LNCAP (cell line): ENCODE results near the gene MYO7A.

ENCODE experiments used
- CTCF ChIP-seq: fragments of 450-650 bp; IDR thresholded peaks from 2 replicates; pipeline ENCODE4 v1.5.1; 2017; ENCODE audit warnings: mild to moderate bottlenecking

Gene MYO7A

DNA sequence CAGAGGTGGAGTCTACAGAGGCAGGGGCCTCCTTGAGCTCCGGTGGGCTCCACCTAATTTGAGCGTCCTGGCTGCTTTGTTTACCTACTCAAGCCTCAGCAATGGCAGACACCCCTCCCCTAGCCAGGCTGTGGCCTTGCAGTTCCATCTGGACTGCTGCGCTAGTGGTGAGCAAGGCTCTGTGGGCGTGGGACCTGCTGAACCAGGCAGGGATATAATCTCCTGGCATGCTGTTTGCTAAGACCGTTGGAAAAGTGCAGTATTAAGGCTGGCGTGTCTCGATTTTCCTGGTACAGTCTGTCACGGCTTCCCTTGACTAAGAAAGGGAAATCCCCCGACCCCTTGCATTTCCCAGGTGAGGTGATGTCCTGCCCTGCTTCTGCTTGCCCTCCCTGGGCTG lies 95.8 kb downstream of the MYO7A start:
- TF ChIP-seq CTCF, result no peak

- TF ChIP-seq CTCF, result no peak
These were observed 103.0 kb downstream of the MYO7A start for GRCh38 chr11:77230878-77231605.

GRCh38 chr11:77231800-77232199 lies 103.8 kb downstream of the MYO7A start:
- no peak for TF ChIP-seq CTCF

DNA sequence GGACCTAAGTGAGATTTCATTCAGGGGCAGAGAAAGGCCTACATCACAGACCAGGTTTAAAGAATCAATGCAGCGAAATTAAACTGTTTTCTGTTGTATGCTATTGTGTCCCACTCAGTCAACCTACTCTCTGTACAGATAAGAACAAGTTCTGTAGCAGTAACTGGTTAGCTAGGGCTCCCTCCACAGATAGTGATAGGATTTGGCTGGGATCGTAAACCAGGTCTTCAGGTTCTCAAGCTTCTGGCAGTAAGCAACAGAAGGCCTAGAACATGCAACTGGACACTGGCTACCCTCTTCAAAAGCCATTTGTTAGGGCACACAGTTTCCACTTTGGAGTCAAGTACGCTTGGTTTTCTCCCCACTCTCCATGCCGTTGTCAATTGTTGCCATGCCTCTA lies 104.2 kb downstream of the MYO7A start:
- TF ChIP-seq CTCF, result no peak

DNA sequence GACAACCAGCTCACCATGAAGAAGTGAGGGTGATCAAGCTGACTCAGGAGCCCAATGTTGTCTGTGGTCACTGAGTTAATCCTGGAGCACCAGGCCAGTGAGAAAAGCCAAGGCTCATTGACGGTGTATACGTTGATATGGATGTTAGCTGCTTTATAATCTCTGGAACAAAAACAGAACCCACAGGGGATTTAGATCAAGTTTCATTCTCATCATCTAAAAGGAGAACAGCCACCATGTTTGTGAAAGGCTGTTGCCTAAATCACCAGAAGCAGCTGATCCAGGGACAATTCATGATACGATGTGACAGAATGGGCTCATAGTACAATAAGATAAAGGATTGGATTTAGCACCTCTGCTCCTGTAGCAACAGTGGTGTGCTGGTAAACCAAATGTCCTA lies 105.0 kb downstream of the MYO7A start:
- no peak for TF ChIP-seq CTCF

- no peak for TF ChIP-seq CTCF
These were observed 108.9 kb downstream of the MYO7A start for GRCh38 chr11:77236901-77237300.

DNA sequence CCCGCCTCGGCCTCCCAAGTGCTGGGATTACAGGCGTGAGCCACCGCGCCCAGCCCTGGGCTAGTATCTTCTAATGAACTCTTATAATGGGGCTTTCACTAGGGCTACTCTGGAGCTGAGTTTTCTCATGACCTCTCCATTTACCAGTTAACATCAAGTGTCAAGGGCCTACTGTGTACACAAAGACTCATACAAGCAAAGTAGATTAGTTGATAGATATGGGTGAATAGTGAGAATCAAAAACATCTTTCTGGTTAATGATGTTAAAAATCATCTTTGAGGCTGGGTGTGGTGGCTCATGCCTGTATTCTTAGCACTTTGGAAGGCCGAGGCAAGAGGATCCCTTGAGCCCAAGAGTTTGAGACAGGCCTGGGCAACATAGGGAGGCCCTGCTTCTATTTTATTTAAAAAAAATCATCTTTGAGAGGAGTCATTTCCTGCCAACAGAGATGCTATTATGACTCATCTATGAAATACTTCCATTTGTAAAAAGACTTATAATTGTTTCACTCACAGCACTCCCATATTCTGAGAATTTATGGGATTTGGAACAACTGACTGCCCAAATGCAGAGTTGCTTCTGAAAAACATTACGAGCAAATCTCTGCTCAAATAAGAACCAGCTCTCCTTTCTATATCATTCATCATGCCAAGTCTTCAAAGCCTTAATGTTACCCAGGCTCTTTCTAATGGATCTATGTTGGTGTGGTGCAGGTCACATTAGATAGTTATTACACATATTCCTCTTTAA lies 116.4 kb downstream of the MYO7A start:
- no peak for TF ChIP-seq CTCF
